ENCODE data around the gene SLC23A1.

GRCh38 chr5:139393497-139394122, 10.5 kb upstream of the SLC23A1 start:
- TF ChIP-seq CTCF (IDR thresholded peaks at IDR 0.05) (no peak), POLR2A (IDR thresholded peaks at IDR 0.05) (no peak)

All from uterus (tissue), 2 donors.